Endothelial cell of umbilical vein (primary cell): ENCODE measurements around the gene RPS21. TPM values are rescaled to one million over a fixed set of nuclear protein-coding genes. Genes with fewer than 3 reads are reported as not detected.

Experiments
- BruUV-seq: library from RNA; stranded (reverse); fragments of 400-500 nt; replicated peaks from 2 replicates; lab custom pipeline; 2021; lab: Mats Ljungman, UMichigan
- CTCF ChIA-PET: fragments of 300-600, 350-600 bp; sonication (Branson Sonifier 250); formaldehyde crosslinking; loops from one replicate; lab custom pipeline; 2021; ENCODE audit warnings: antibody characterized with exemption, inconsistent platforms; lab: Charles Lee
- POLR2A ChIA-PET: fragments of 300-600, 350-600 bp; sonication (Branson Sonifier 250); formaldehyde crosslinking; loops from one replicate; lab custom pipeline; 2021; ENCODE audit warnings: antibody characterized with exemption, inconsistent platforms; lab: Charles Lee
- DNase-seq: peaks from one replicate; pipeline ENCODE4 v3.0.0-alpha.2; 2011; ENCODE audit warnings: low read depth, low spot score
- FAIRE-seq: peaks from 2 replicates; lab custom pipeline; 2011; peaks lifted over from hg19 to GRCh38; lab: Jason Lieb, UNC
- H2AFZ ChIP-seq: 2 replicates; pipeline ENCODE4 v1.6.0; 2012; ENCODE audit warnings: low read depth, low read length, control low read depth, inconsistent platforms
- H3K27ac ChIP-seq: 2 replicates; pipeline ENCODE4 v1.5.1; 2011; ENCODE audit warnings: low read depth, mild to moderate bottlenecking, control low read depth, low read length, moderate library complexity; ENCODE audit not compliant: insufficient read depth
- H3K27me3 ChIP-seq, 2 experiments: 2 replicates each; pipeline versions ENCODE4 v1.6.0 to v1.6.1; 2011; ENCODE audit warnings: low read length in 2 of 2, mixed read lengths in 1 of 2; ENCODE audit not compliant: control insufficient read depth in 2 of 2, insufficient read depth in 2 of 2
- H3K36me3 ChIP-seq, 2 experiments: 2 replicates in 1 of 2; 3 replicates in 1 of 2; pipeline ENCODE4 v1.5.1; 2011; ENCODE audit warnings: low read length in 2 of 2, mild to moderate bottlenecking in 1 of 2, moderate library complexity in 1 of 2; ENCODE audit not compliant: control insufficient read depth in 2 of 2, insufficient read depth in 2 of 2; ENCODE audit errors: extremely low read depth in 1 of 2
- H3K4me1 ChIP-seq: 3 replicates; pipeline ENCODE4 v1.5.1; 2011; ENCODE audit warnings: mild to moderate bottlenecking, low read length; ENCODE audit not compliant: control insufficient read depth, insufficient read depth; ENCODE audit errors: extremely low read depth
- H3K4me2 ChIP-seq: 2 replicates; pipeline ENCODE4 v1.6.1; 2011; ENCODE audit warnings: low read length, control low read depth, mixed read lengths; ENCODE audit not compliant: insufficient read depth
- H3K4me3 ChIP-seq, 3 experiments: fragments of 200-600 bp in 1 of 3; sonication (generic), shearing (Covaris generic) in 1 of 3; replicated peaks in 1 of 3; 2 replicates each; pipeline ENCODE4 v1.5.1; 2011 to 2016; ENCODE audit warnings: control low read depth in 3 of 3, low read length in 3 of 3, mild to moderate bottlenecking in 2 of 3, inconsistent platforms in 1 of 3, low read depth in 1 of 3, moderate library complexity in 1 of 3; ENCODE audit not compliant: insufficient read depth in 1 of 3
- H3K79me2 ChIP-seq: 2 replicates; pipeline ENCODE4 v1.6.0; 2012; ENCODE audit warnings: low read length, inconsistent platforms; ENCODE audit not compliant: control insufficient read depth, insufficient read depth
- H3K9ac ChIP-seq: replicated peaks from 2 replicates; pipeline ENCODE3; 2011; ENCODE audit warnings: low read length, control low read depth; ENCODE audit not compliant: insufficient read depth; ENCODE audit errors: extremely low read depth
- H3K9me1 ChIP-seq: replicated peaks from 3 replicates; pipeline ENCODE4 v1.6.0; 2011; ENCODE audit warnings: mild to moderate bottlenecking, low read length; ENCODE audit not compliant: control insufficient read depth, insufficient read depth; ENCODE audit errors: extremely low read depth
- H3K9me3 ChIP-seq: replicated peaks from 2 replicates; pipeline ENCODE4 v1.5.1; 2012; ENCODE audit warnings: low read length, inconsistent platforms; ENCODE audit not compliant: control insufficient read depth, insufficient read depth
- H4K20me1 ChIP-seq: replicated peaks from 2 replicates; pipeline ENCODE3; 2011; ENCODE audit warnings: mild to moderate bottlenecking, low read length; ENCODE audit not compliant: control insufficient read depth, insufficient read depth; ENCODE audit errors: extremely low read depth
- CTCF ChIP-seq, 2 donors: IDR thresholded peaks; 1 replicate in 1 of 2; 2 replicates in 1 of 2; pipeline ENCODE4 v1.5.1; 2011; ENCODE audit warnings: low read length in 2 of 2, mild to moderate bottlenecking in 2 of 2, moderate library complexity in 2 of 2, control low read depth in 1 of 2, inconsistent platforms in 1 of 2, low read depth in 1 of 2; ENCODE audit not compliant: insufficient read depth in 1 of 2; ENCODE audit errors: extremely low read depth in 1 of 2
- EZH2 ChIP-seq: IDR thresholded peaks from 2 replicates; pipeline ENCODE4 v1.6.1; 2012; ENCODE audit warnings: borderline replicate concordance, low read depth, mild to moderate bottlenecking, moderate library complexity, low read length, inconsistent platforms; ENCODE audit not compliant: severe bottlenecking
- FOS ChIP-seq: IDR thresholded peaks from 2 replicates; pipeline ENCODE4 v1.6.1; 2011; ENCODE audit warnings: mild to moderate bottlenecking, low read length, moderate library complexity, borderline replicate concordance; ENCODE audit not compliant: insufficient read depth
- GATA2 ChIP-seq: IDR thresholded peaks from 2 replicates; pipeline ENCODE4 v1.7.0; 2011; ENCODE audit warnings: low read depth, mild to moderate bottlenecking, moderate library complexity, mixed read lengths, low read length; ENCODE audit not compliant: insufficient read length, insufficient read depth
- JUN ChIP-seq: IDR thresholded peaks from 2 replicates; pipeline ENCODE4 v1.6.1; 2011; ENCODE audit warnings: borderline replicate concordance, low read depth; ENCODE audit not compliant: insufficient read length, insufficient read depth
- MAX ChIP-seq: IDR thresholded peaks from 2 replicates; pipeline ENCODE4 v1.6.1; 2011; ENCODE audit not compliant: insufficient read depth, insufficient read length
- MYC ChIP-seq: IDR thresholded peaks from one replicate; pipeline ENCODE4 v1.6.1; 2011; ENCODE audit warnings: mild to moderate bottlenecking, low read depth, low read length
- POLR2A ChIP-seq: IDR thresholded peaks from 2 replicates; pipeline ENCODE4 v1.6.1; 2012; ENCODE audit warnings: low read depth, mild to moderate bottlenecking, control low read depth, low read length
- POLR2AphosphoS5 ChIP-seq: IDR thresholded peaks from 2 replicates; pipeline ENCODE4 v1.6.1; 2012; ENCODE audit warnings: low read depth, mild to moderate bottlenecking, control low read depth, low read length, moderate library complexity; ENCODE audit not compliant: insufficient read depth
- dilution Hi-C: fragments of 300-500 bp; cut with MboI; formaldehyde crosslinking; loops from one replicate; pipeline ENCODE4 v1.15.0; 2019; ENCODE audit warnings: low sequenced_read_pairs; ENCODE audit not compliant: extremely low pct_ligation_motif_present
- intact Hi-C: fragments of 100-400 bp; cut with micrococcal nuclease; formaldehyde crosslinking; loops from one replicate; pipeline ENCODE4 v1.10.0; 2022
- polyA plus RNA-seq, 4 experiments: library from polyadenylated mRNA; depleted of rRNA in 3 of 4; stranded (reverse) in 3 of 4; unstranded in 1 of 4; fragments of >200 nt; gene quantifications; 2 replicates each; pipeline versions ENCODE4 v1.2.1 to v1.2.3, GENCODE V29; 2011 to 2012; ENCODE audit warnings: missing spikeins in 1 of 4
- total RNA-seq: library from RNA; stranded (reverse); gene quantifications from 2 replicates; pipeline ENCODE4 v1.2.3, GENCODE V29; 2021

The RPS21 gene
- total and polyA plus RNA-seq, 2 donors (not counting 3 experiments of a cell fraction or from before 2014, with no cell fraction given): 1,644 to 7,710 TPM

DNA sequence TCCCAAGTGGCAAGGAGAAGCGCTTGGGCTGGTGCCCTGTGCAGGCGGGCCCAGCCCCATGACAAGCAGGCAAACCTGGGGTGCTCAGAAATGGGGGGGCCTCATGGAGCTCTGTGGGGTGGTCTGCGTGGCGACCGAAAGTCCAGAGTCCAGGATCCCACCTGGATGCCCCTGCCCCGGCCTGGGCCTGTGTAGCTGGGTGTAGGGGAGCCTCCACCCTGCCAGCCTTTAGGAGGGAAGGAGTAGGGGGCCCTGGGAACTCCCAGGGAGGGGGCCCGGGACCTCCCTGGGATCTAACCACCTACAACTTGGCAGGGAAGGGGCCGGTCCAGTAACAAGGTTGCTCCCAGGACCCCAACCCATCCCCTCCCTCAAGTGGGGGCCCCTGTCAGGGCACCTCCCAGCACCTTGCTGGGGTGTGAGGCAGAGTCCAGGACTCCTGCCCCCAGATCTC lies 15.3 kb upstream of the RPS21 start:
- POLR2A ChIA-PET: no interaction called here
- intact Hi-C loops: no loop called here
- no TSS peak for BruUV-seq

More for the DNA sequence above, 15.3 kb upstream of the RPS21 start:
- DNase-seq: no peak
- Histone ChIP-seq H3K79me2 (peaks cover 3% of the 10 kb centered on the region), H4K20me1 (no peaks in the 10 kb centered on the region), H2AFZ (no peak overlapping the region), H3K9ac (no peak overlapping the region), H3K9me1 (no peaks in the 10 kb centered on the region), H3K4me3 (no peak overlapping the region), H3K4me2 (no peak overlapping the region), H3K36me3 (no peaks in the 10 kb centered on the region), H3K9me3 (no peaks in the 10 kb centered on the region), H3K27me3 (no peaks in the 10 kb centered on the region), H3K27ac (no peak overlapping the region), H3K4me1 (peaks cover 16% of the 10 kb centered on the region)
- CTCF ChIA-PET: interaction anchor here (1.1 to 9.9 kb wide), 2 partner anchors 7 to 12 kb away, joined by 3 to 179 read pairs; no protein-coding TSS in a partner anchor
- dilution Hi-C loops: no loop called here
- no peak for FAIRE-seq
- TF ChIP-seq POLR2AphosphoS5: no peak
- TF ChIP-seq FOS: no peak
- TF ChIP-seq POLR2A: no peak
- TF ChIP-seq CTCF (IDR thresholded peaks at IDR 0.05; ENCODE audit: extremely low read depth in 1 of 2, insufficient read depth in 1 of 2, low read depth in 1 of 2, low read length in 2 of 2): no peak
- no peak for TF ChIP-seq JUN
- no peak for TF ChIP-seq MAX
- TF ChIP-seq MYC: no peak
- no peak for TF ChIP-seq GATA2
- no peak for TF ChIP-seq EZH2
